Neural progenitor cell (in vitro differentiated cells): ENCODE data around the gene L2HGDH.

Experiments
- EZH2phosphoT487 ChIP-seq: fragments of 200-600 bp; sonication (generic); IDR thresholded peaks from 2 replicates; pipeline ENCODE4 v1.6.1; 2017; ENCODE audit warnings: antibody characterized with exemption
- TF ChIP-seq, protein P1 (sequence below): fragments of 200-600 bp; sonication (generic); IDR thresholded peaks from 2 replicates; pipeline ENCODE4 v1.5.1; 2017; ENCODE audit warnings: antibody characterized with exemption, mild to moderate bottlenecking

DNA sequence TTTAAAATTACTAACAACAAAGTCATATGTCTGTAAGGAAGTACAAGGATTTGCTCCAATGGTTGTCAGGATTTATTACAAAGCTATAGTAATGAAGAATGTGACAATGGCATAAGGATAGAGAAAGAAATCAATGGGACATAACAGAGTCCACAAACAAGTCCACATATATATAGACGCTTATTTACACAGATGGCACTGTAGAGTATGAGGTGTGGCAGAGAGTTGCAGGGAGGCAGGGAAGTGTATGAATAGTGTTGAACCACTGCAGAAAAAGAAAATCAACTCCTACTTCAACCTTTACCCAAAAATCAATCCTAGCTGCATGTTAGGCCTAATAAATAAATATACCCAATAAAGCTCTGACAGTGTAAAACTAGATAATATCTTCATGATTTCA, 102.0 kb downstream of the L2HGDH start:
- TF ChIP-seq, protein P1, sequence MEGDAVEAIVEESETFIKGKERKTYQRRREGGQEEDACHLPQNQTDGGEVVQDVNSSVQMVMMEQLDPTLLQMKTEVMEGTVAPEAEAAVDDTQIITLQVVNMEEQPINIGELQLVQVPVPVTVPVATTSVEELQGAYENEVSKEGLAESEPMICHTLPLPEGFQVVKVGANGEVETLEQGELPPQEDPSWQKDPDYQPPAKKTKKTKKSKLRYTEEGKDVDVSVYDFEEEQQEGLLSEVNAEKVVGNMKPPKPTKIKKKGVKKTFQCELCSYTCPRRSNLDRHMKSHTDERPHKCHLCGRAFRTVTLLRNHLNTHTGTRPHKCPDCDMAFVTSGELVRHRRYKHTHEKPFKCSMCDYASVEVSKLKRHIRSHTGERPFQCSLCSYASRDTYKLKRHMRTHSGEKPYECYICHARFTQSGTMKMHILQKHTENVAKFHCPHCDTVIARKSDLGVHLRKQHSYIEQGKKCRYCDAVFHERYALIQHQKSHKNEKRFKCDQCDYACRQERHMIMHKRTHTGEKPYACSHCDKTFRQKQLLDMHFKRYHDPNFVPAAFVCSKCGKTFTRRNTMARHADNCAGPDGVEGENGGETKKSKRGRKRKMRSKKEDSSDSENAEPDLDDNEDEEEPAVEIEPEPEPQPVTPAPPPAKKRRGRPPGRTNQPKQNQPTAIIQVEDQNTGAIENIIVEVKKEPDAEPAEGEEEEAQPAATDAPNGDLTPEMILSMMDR = no peak
- TF ChIP-seq EZH2phosphoT487 = no peak
